GM12878 (cell line): ENCODE results near the gene MICB. TPM values are rescaled to one million over a fixed set of nuclear protein-coding genes. Genes with fewer than 3 reads are reported as not detected.

ENCODE experiments used
- ATAC-seq: fragments of 200-7000 bp; cut with Tn5 transposase; 3 replicates; pipeline ENCODE4 v1.9.1; 2020; ENCODE audit warnings: mild to moderate bottlenecking, moderate library complexity
- BruUV-seq: library from RNA; stranded (reverse); fragments of 400-500 nt; replicated peaks from 2 replicates; lab custom pipeline; 2021; lab: Mats Ljungman, UMichigan
- CTCF ChIA-PET: fragments of 300-600 bp; sonication (Branson Sonifier 250); formaldehyde crosslinking; extraction: SDS; loops from one replicate; lab custom pipeline; 2021; ENCODE audit warnings: inconsistent platforms; lab: Yijun Ruan, JAX
- POLR2A ChIA-PET: fragments of 350-600 bp; formaldehyde crosslinking; extraction: SDS; loops from one replicate; lab custom pipeline; 2021; ENCODE audit warnings: inconsistent platforms; lab: Charles Lee
- RAD21 ChIA-PET: fragments of 300-600 bp; sonication (Branson Sonifier 250); formaldehyde crosslinking; loops from one replicate; lab custom pipeline; 2023; ENCODE audit warnings: antibody characterized with exemption; ENCODE audit not compliant: unreplicated experiment; lab: Charles Lee
- SMC1A ChIA-PET: fragments of 300-600 bp; sonication (Branson Sonifier 250); formaldehyde crosslinking; loops from one replicate; lab custom pipeline; 2023; ENCODE audit not compliant: unreplicated experiment, uncharacterized antibody; lab: Charles Lee
- DNase-seq: peaks from one replicate; pipeline ENCODE4 v3.0.0-alpha.2; 2011; ENCODE audit warnings: low read depth, low spot score
- FAIRE-seq: peaks from 3 replicates; lab custom pipeline; 2011; peaks lifted over from hg19 to GRCh38; lab: Jason Lieb, UNC
- H2AFZ ChIP-seq: 2 replicates; pipeline ENCODE4 v1.6.0; 2011; ENCODE audit warnings: low read depth, low read length, control low read depth; ENCODE audit not compliant: control insufficient read depth
- H3K27ac ChIP-seq: 2 replicates; pipeline ENCODE4 v1.5.1; 2011; ENCODE audit warnings: control low read depth; ENCODE audit not compliant: control insufficient read depth, insufficient read depth
- H3K27me3 ChIP-seq, 2 experiments: replicated peaks in 1 of 2; 2 replicates each; pipeline versions ENCODE4 v1.6.0 to v1.6.1; 2011; ENCODE audit warnings: low read length in 1 of 2; ENCODE audit not compliant: control insufficient read depth in 2 of 2, insufficient read depth in 2 of 2
- H3K36me3 ChIP-seq, 2 experiments: 2 replicates each; pipeline ENCODE4 v1.5.1; 2011; ENCODE audit warnings: low read length in 1 of 2; ENCODE audit not compliant: control insufficient read depth in 2 of 2, insufficient read depth in 2 of 2
- H3K4me1 ChIP-seq: 2 replicates; pipeline ENCODE4 v1.6.1; 2011; ENCODE audit warnings: mild to moderate bottlenecking, low read length, moderate library complexity, mixed read lengths; ENCODE audit not compliant: control insufficient read depth, insufficient read depth
- H3K4me2 ChIP-seq: 2 replicates; pipeline ENCODE4 v1.6.0; 2011; ENCODE audit warnings: control low read depth; ENCODE audit not compliant: control insufficient read depth, insufficient read depth
- H3K4me3 ChIP-seq: fragments of 200-600 bp; sonication (generic); 2 replicates; pipeline ENCODE4 v1.5.1; 2016
- H3K79me2 ChIP-seq: 2 replicates; pipeline ENCODE4 v1.6.0; 2011; ENCODE audit warnings: low read length; ENCODE audit not compliant: control insufficient read depth, insufficient read depth
- H3K9ac ChIP-seq: 2 replicates; pipeline ENCODE4 v1.8.0; 2011; ENCODE audit warnings: low read length, control low read depth, mixed read lengths; ENCODE audit not compliant: control insufficient read depth, insufficient read depth
- H3K9me3 ChIP-seq: replicated peaks from 3 replicates; pipeline ENCODE4 v1.5.1; 2011; ENCODE audit warnings: mild to moderate bottlenecking, low read length; ENCODE audit not compliant: control insufficient read depth, insufficient read depth
- H4K20me1 ChIP-seq: 2 replicates; pipeline ENCODE4 v1.6.0; 2011; ENCODE audit not compliant: control insufficient read depth, insufficient read depth
- CEBPB ChIP-seq, 2 experiments: fragments of 150-350 bp in 1 of 2; IDR thresholded peaks; 2 replicates each; pipeline ENCODE4 v1.6.1; 2012 to 2014; ENCODE audit warnings: low read depth in 2 of 2, low read length in 2 of 2, borderline replicate concordance in 1 of 2, inconsistent platforms in 1 of 2
- CUX1 ChIP-seq: IDR thresholded peaks from 2 replicates; pipeline ENCODE4 v1.6.1; 2012; ENCODE audit warnings: improper control_type of control experiment, low read depth, low read length; ENCODE audit not compliant: insufficient replicate concordance
- FOXM1 ChIP-seq: IDR thresholded peaks from 2 replicates; pipeline ENCODE4 v1.6.1; 2012; ENCODE audit warnings: low read depth, mild to moderate bottlenecking, inconsistent platforms, low read length, moderate library complexity
- IKZF1 ChIP-seq: fragments of 450-650 bp; conservative IDR thresholded peaks from 2 replicates; pipeline ENCODE4 v1.6.1; 2017; ENCODE audit warnings: antibody characterized with exemption, mild to moderate bottlenecking
- MLLT1 ChIP-seq: fragments of 450-650 bp; IDR thresholded peaks from 2 replicates; pipeline ENCODE4 v1.6.1; 2016; ENCODE audit warnings: mild to moderate bottlenecking
- POLR2A ChIP-seq: IDR thresholded peaks from 2 replicates; pipeline ENCODE4 v1.6.1; 2011; ENCODE audit warnings: low read depth, mild to moderate bottlenecking, low read length
- POLR2AphosphoS5 ChIP-seq: IDR thresholded peaks from 2 replicates; pipeline ENCODE4 v1.6.1; 2011; ENCODE audit warnings: mild to moderate bottlenecking, low read length, inconsistent platforms
- POU2F2 ChIP-seq: IDR thresholded peaks from 3 replicates; pipeline ENCODE4 v1.6.1; 2011; ENCODE audit warnings: low read depth, mild to moderate bottlenecking, low read length, borderline replicate concordance
- SIN3A ChIP-seq: IDR thresholded peaks from 2 replicates; pipeline ENCODE4 v1.6.1; 2012; ENCODE audit warnings: low read depth, low read length, improper control_type of control experiment
- SMC3 ChIP-seq: IDR thresholded peaks from 2 replicates; pipeline ENCODE4 v1.6.1; 2011; ENCODE audit warnings: low read length, improper control_type of control experiment, borderline replicate concordance
- USF1 ChIP-seq: IDR thresholded peaks from 2 replicates; pipeline ENCODE4 v1.6.1; 2011; ENCODE audit warnings: borderline replicate concordance, low read depth, mild to moderate bottlenecking, moderate library complexity, mixed read lengths, low read length; ENCODE audit not compliant: insufficient read depth; ENCODE audit errors: extremely low read length
- ZBED1 ChIP-seq: IDR thresholded peaks from 2 replicates; pipeline ENCODE4 v1.6.1; 2016; ENCODE audit warnings: borderline replicate concordance
- WGBS: methylation state at CpG from one replicate; pipeline ENCODE4 v1.1.6; 2016; ENCODE audit warnings: low lambda C conversion rate; ENCODE audit not compliant: insufficient replicate concordance, insufficient coverage; ENCODE audit errors: missing lambda C conversion rate; 5-methylcytosine and 5-hydroxymethylcytosine counted together
- in situ Hi-C: fragments of 300-500 bp; cut with MboI; formaldehyde crosslinking; loops from 9 replicates; pipeline ENCODE4 v1.14.3; 2018; ENCODE audit warnings: mixed read lengths
- intact Hi-C: fragments of 100-400 bp; cut with micrococcal nuclease; formaldehyde crosslinking; loops from one replicate; pipeline ENCODE4 v1.14.2; 2022; ENCODE audit not compliant: unreplicated experiment
- polyA plus RNA-seq, 11 experiments: library from polyadenylated mRNA; depleted of rRNA in 4 of 11; unstranded in 6 of 11; stranded (reverse) in 5 of 11; fragments of >200 nt; fragmentation: Nextera tagmentation in 4 of 11; fragmentation: Illumina TruSeq in 1 of 11; extraction: Ambion mirVana in 4 of 11; extraction: Trizol in 1 of 11; gene quantifications; 1 replicate in 1 of 11; 2 replicates in 10 of 11; pipeline versions ENCODE4 v1.2.1 to v1.2.3, GENCODE V29; 2011 to 2016; ENCODE audit warnings: inconsistent platforms in 2 of 11, missing spikeins in 2 of 11, low read depth in 1 of 11
- total RNA-seq, 4 experiments: library from RNA; depleted of rRNA in 3 of 4; stranded (reverse); fragments of >200 nt in 3 of 4; fragmentation: Illumina TruSeq in 1 of 4; extraction: Trizol in 1 of 4; gene quantifications; 2 replicates each; pipeline versions ENCODE4 v1.2.1 to v1.2.3, GENCODE V29; 2013 to 2021

Gene MICB
- total and polyA plus RNA-seq, 10 of the 15 experiments (the other 5 are each of a cell fraction or from before 2014, with no cell fraction given), result 9.0 to 37.1 (median 17.8) TPM

- peak; percentile 69; the same call in 1 of the 2 replicates for TF ChIP-seq POLR2A
Observed at GRCh38 chr6:31528821-31529328, 30.9 kb downstream of the MICB start, which contains the start of gene MCCD1 (continued).

GRCh38 chr6:31529329-31530150, 31.6 kb downstream of the MICB start:
- CTCF ChIA-PET, result no interaction called here
- in situ Hi-C loops, result no loop called here
- no peak for TF ChIP-seq SMC3
- 0 out of 2 replicates have a peak, but pooled peaks have one; percentile 6 for TF ChIP-seq FOXM1
- peak; percentile 28; the same call in 1 of the 2 replicates for TF ChIP-seq POLR2A
- TF ChIP-seq SIN3A, result no peak
- no peak for TF ChIP-seq MLLT1
- TF ChIP-seq USF1, result no peak
- peak; percentile 63 for TF ChIP-seq POLR2AphosphoS5
- TF ChIP-seq CEBPB (IDR thresholded peaks at IDR 0.05; ENCODE audit: borderline replicate concordance in 1 of 2, low read depth in 2 of 2, low read length in 2 of 2), result no peak
- no peak for TF ChIP-seq CUX1
- TF ChIP-seq IKZF1, result no peak
- TF ChIP-seq POU2F2, result no peak
- no peak for TF ChIP-seq ZBED1

More at GRCh38 chr6:31529329-31530150, 31.6 kb downstream of the MICB start:
- peaks cover 19 to 20% of the 10 kb centered on the region in 2 experiments for H3K36me3 ChIP-seq
- RAD21 ChIA-PET, result no interaction called here
- H2AFZ ChIP-seq, result no peak overlapping the region
- no peak for DNase-seq
- no peak overlapping the region for H3K4me3 ChIP-seq
- no peak for FAIRE-seq
- no peaks in the 10 kb centered on the region for H3K27me3 ChIP-seq
- no peak overlapping the region for H3K4me2 ChIP-seq
- H3K27ac ChIP-seq, result no peak overlapping the region
- peak; percentile 19 for ATAC-seq
- SMC1A ChIA-PET, result interaction anchor here (0.8 to 1.8 kb wide), 3 partner anchors 9 to 35 kb away, joined by 3 to 5 read pairs (median 4); partner anchors contain the start of gene DDX39B
- intact Hi-C loops, result no loop called here
- H3K9ac ChIP-seq, result no peak overlapping the region
- H3K9me3 ChIP-seq, result no peaks in the 10 kb centered on the region
- POLR2A ChIA-PET, result interaction anchor here (0.6 kb wide), 1 partner anchor 33 kb away, joined by 5 read pairs; no protein-coding TSS in a partner anchor
- H4K20me1 ChIP-seq, result no peaks in the 10 kb centered on the region
- BruUV-seq, result no TSS peak
- H3K4me1 ChIP-seq, result no peaks in the 10 kb centered on the region
- WGBS, result 75% methylated on average over 12 of the region's 12 CpGs
- H3K79me2 ChIP-seq, result peaks cover 3% of the 10 kb centered on the region
